ENCODE results near the gene ARHGAP32. TPM values are rescaled to one million over a fixed set of nuclear protein-coding genes. Genes with fewer than 3 reads are reported as not detected.
A peak's percentile ranks its signal among the peaks of the same experiment; 100 is the strongest.

ARHGAP32 gene
- total RNA-seq, 1 experiment from 2014 or later, result 22.0 TPM

GRCh38 chr11:129215506-129216245, 23.6 kb upstream of the ARHGAP32 start:
- no peak overlapping the region for H2BK15ac ChIP-seq (ENCODE audit: low read depth, low read length)
- H2AK5ac ChIP-seq (ENCODE audit: insufficient read length, low read length), result no peak overlapping the region
- H4K8ac ChIP-seq (replicated peaks; ENCODE audit: insufficient read length, low read depth, low read length), result no peak overlapping the region
- H3K4me2 ChIP-seq (ENCODE audit: insufficient read depth, insufficient read length, low read length), result no peak overlapping the region
- DNase-seq, result peak; percentile 54
- H3T11ph ChIP-seq (ENCODE audit: low read length), result no peak overlapping the region
- no peak overlapping the region for H3K56ac ChIP-seq (ENCODE audit: insufficient read length, low read depth, low read length)
- H2BK120ac ChIP-seq (ENCODE audit: low read depth, low read length, poor library complexity, severe bottlenecking), result no peak overlapping the region
- peaks cover 64 to 68% of the 10 kb centered on the region in 2 experiments for H3K4me1 Mint-ChIP-seq
- H2AFZ ChIP-seq (ENCODE audit: low read length), result no peak overlapping the region
- no peaks in the 10 kb centered on the region for H4K20me1 ChIP-seq (ENCODE audit: control insufficient read depth, insufficient read depth, insufficient read length)
- H3K4ac ChIP-seq (ENCODE audit: low read depth, low read length), result no peak overlapping the region
- H3K4me3 Mint-ChIP-seq, result no peak overlapping the region
- no peak overlapping the region for H3K9ac ChIP-seq (ENCODE audit: extremely low read depth, insufficient read length, low read length)
- H3K23me2 ChIP-seq (ENCODE audit: insufficient read length, low read depth, low read length, poor library complexity, severe bottlenecking), result no peaks in the 10 kb centered on the region
- H3K27me3 Mint-ChIP-seq (ENCODE audit: low read depth), result no peaks in the 10 kb centered on the region
- no peak overlapping the region for H2BK20ac ChIP-seq (ENCODE audit: low read depth, low read length, poor library complexity, severe bottlenecking)
- no peaks in the 10 kb centered on the region for H3K9me3 Mint-ChIP-seq
- H3K36me3 Mint-ChIP-seq (ENCODE audit: insufficient read depth in 1 of 3, low read depth in 3 of 3), result no peaks in the 10 kb centered on the region; a peak in 1 of 7 replicates
- no peak overlapping the region for H4K91ac ChIP-seq (ENCODE audit: insufficient read length, low read depth, low read length)
- no peaks in the 10 kb centered on the region for H3K79me1 ChIP-seq (ENCODE audit: insufficient read depth, low read depth, low read length, poor library complexity, severe bottlenecking)
- H3K18ac ChIP-seq (ENCODE audit: insufficient read length, low read depth, low read length), result no peak overlapping the region
- no peaks in the 10 kb centered on the region for H3K9me3 ChIP-seq (ENCODE audit: control insufficient read depth, low read depth, low read length)
- no peak overlapping the region for H2BK5ac ChIP-seq (ENCODE audit: insufficient read length, low read length)
- no peaks in the 10 kb centered on the region for H3K27me3 ChIP-seq (ENCODE audit: insufficient read depth, low read length)
- no peak for TF ChIP-seq CTCF (conservative IDR thresholded peaks at IDR 0.05)
- H3K14ac ChIP-seq (ENCODE audit: insufficient read depth, low read length), result no peak overlapping the region
- no peak overlapping the region for H2BK12ac ChIP-seq (ENCODE audit: insufficient read length, low read depth, low read length)
- no peak overlapping the region for H4K5ac ChIP-seq (ENCODE audit: insufficient read length, low read depth, low read length)
- no peak overlapping the region for H3K23ac ChIP-seq (ENCODE audit: insufficient read length, low read depth, low read length)
- H3K27ac ChIP-seq (ENCODE audit: insufficient read length, low read depth, low read length), result peak overlapping the region; percentile 3
- peaks cover 2% of the 10 kb centered on the region; the same call in 1 of the 2 replicates for H3K79me2 ChIP-seq (ENCODE audit: insufficient read depth, low read length)
- no CpG with 5 or more reads among the region's 8 CpGs for WGBS (ENCODE audit: extremely low coverage, insufficient read length, low lambda C conversion rate)
- H3K4me1 ChIP-seq (ENCODE audit: insufficient read depth, low read length), result peaks cover 10% of the 10 kb centered on the region; the same call in 1 of the 2 replicates
- peak overlapping the region; percentile 92 to 99 (median 96) for H3K27ac Mint-ChIP-seq
